ENCODE data around the gene NKAIN2.

The NKAIN2 gene

GRCh38 chr6:123803504-123804013, at the start of gene NKAIN2:
Gene NKAIN2, plus strand, starts transcription at chr6:123803865.
- no peak for DNase-seq

GRCh38 chr6:123759472-123759871, 44.2 kb upstream of the NKAIN2 start:
- no peak for DNase-seq

GRCh38 chr6:123763904-123764303, 39.8 kb upstream of the NKAIN2 start:
- no peak for DNase-seq

- no peak for DNase-seq
Measured at GRCh38 chr6:123764722-123765121, 38.9 kb upstream of the NKAIN2 start.

GRCh38 chr6:123768921-123769320, 34.7 kb upstream of the NKAIN2 start:
- DNase-seq: no peak

- DNase-seq: no peak
Measured at GRCh38 chr6:123769431-123769830, 34.2 kb upstream of the NKAIN2 start.

- no peak for DNase-seq
Measured at GRCh38 chr6:123770247-123770949, 33.3 kb upstream of the NKAIN2 start.

GRCh38 chr6:123771126-123771525, 32.5 kb upstream of the NKAIN2 start:
- DNase-seq: no peak

GRCh38 chr6:123777563-123777962, 26.1 kb upstream of the NKAIN2 start:
- DNase-seq: no peak

GRCh38 chr6:123780021-123780420, 23.6 kb upstream of the NKAIN2 start:
- DNase-seq: no peak

GRCh38 chr6:123784330-123784729, 19.3 kb upstream of the NKAIN2 start:
- DNase-seq: no peak

GRCh38 chr6:123785039-123785438, 18.6 kb upstream of the NKAIN2 start:
- no peak for DNase-seq

GRCh38 chr6:123788319-123788718, 15.3 kb upstream of the NKAIN2 start:
- no peak for DNase-seq

GRCh38 chr6:123794190-123794589, 9.5 kb upstream of the NKAIN2 start:
- DNase-seq: no peak

GRCh38 chr6:123794799-123795198, 8.9 kb upstream of the NKAIN2 start:
- DNase-seq: no peak

- no peak for DNase-seq
Measured at GRCh38 chr6:123801067-123801466, 2.6 kb upstream of the NKAIN2 start.

GRCh38 chr6:123802351-123802696, 1.3 kb upstream of the NKAIN2 start:
- DNase-seq: no peak

GRCh38 chr6:123802697-123803503, 765 bp upstream of the NKAIN2 start:
- peak; percentile 76 for DNase-seq

GRCh38 chr6:123804014-123804786, 535 bp downstream of the NKAIN2 start:
- peak; percentile 60 for DNase-seq

- no peak for DNase-seq
Measured at GRCh38 chr6:123804787-123805540, 1.3 kb downstream of the NKAIN2 start.

GRCh38 chr6:123805921-123806320, 2.3 kb downstream of the NKAIN2 start:
- no peak for DNase-seq

GRCh38 chr6:123806561-123806960, 2.9 kb downstream of the NKAIN2 start:
- DNase-seq: no peak

- DNase-seq: peak; percentile 25
Measured at GRCh38 chr6:123808556-123808955, 4.9 kb downstream of the NKAIN2 start.
